Parathyroid adenoma (tissue), 2 donors: ENCODE data around the gene GRIK3.

Source experiments
- H2AFZ ChIP-seq: fragments of 300-600 bp; sonication (generic); one replicate; pipeline ENCODE4 v1.7.0; 2017; ENCODE audit warnings: antibody characterized with exemption, mild to moderate bottlenecking
- H3K27ac ChIP-seq: fragments of 300-600 bp; sonication (generic); one replicate; pipeline ENCODE4 v1.7.0; 2017
- H3K27me3 ChIP-seq: fragments of 300-600 bp; sonication (generic); one replicate; pipeline ENCODE4 v1.7.0; 2017; ENCODE audit warnings: low read length; ENCODE audit not compliant: control insufficient read depth, insufficient read depth
- H3K36me3 ChIP-seq: fragments of 300-600 bp; sonication (generic); one replicate; pipeline ENCODE4 v1.7.0; 2017; ENCODE audit warnings: low read length; ENCODE audit not compliant: control insufficient read depth, insufficient read depth
- H3K4me1 ChIP-seq: fragments of 300-600 bp; sonication (generic); one replicate; pipeline ENCODE4 v1.7.0; 2017; ENCODE audit warnings: control low read depth
- H3K4me2 ChIP-seq: fragments of 300-600 bp; sonication (generic); one replicate; pipeline ENCODE4 v1.7.0; 2017; ENCODE audit warnings: low read length
- H3K4me3 ChIP-seq: fragments of 300-600 bp; sonication (generic); one replicate; pipeline ENCODE4 v1.7.0; 2017; ENCODE audit warnings: low read depth, low read length
- H3K79me2 ChIP-seq: fragments of 300-600 bp; sonication (generic); one replicate; pipeline ENCODE4 v1.7.0; 2017; ENCODE audit warnings: control low read depth
- H3K9ac ChIP-seq: fragments of 300-600 bp; sonication (generic); one replicate; pipeline ENCODE4 v1.7.0; 2017; ENCODE audit warnings: mild to moderate bottlenecking
- H3K9me3 ChIP-seq: fragments of 300-600 bp; sonication (generic); one replicate; pipeline ENCODE4 v1.7.0; 2017; ENCODE audit warnings: low read length; ENCODE audit not compliant: control insufficient read depth
- CTCF ChIP-seq: fragments of 300-600 bp; sonication (generic); IDR thresholded peaks from one replicate; pipeline ENCODE4 v1.7.0; 2017; ENCODE audit warnings: antibody characterized with exemption, mild to moderate bottlenecking
- donor health status: primary hyperparathyroidism.

GRIK3 gene

GRCh38 chr1:36765785-36766300, 268.5 kb downstream of the GRIK3 start:
- Histone ChIP-seq H3K9me3 (no peaks in the 10 kb centered on the region), H3K9ac (no peak overlapping the region), H3K79me2 (no peaks in the 10 kb centered on the region), H3K27me3 (no peaks in the 10 kb centered on the region), H3K27ac (no peak overlapping the region), H3K4me1 (no peaks in the 10 kb centered on the region), H3K4me3 (no peak overlapping the region), H3K4me2 (no peak overlapping the region), H3K36me3 (no peaks in the 10 kb centered on the region), H2AFZ (no peak overlapping the region)
- TF ChIP-seq CTCF = no peak

GRCh38 chr1:36764798-36765197, 269.5 kb downstream of the GRIK3 start:
- H3K4me2 ChIP-seq = no peak overlapping the region
- no peaks in the 10 kb centered on the region for H3K4me1 ChIP-seq
- H3K4me3 ChIP-seq = no peak overlapping the region
- no peak overlapping the region for H3K27ac ChIP-seq
- TF ChIP-seq CTCF = no peak
- H3K9ac ChIP-seq = no peak overlapping the region
- H3K27me3 ChIP-seq = no peaks in the 10 kb centered on the region
- H2AFZ ChIP-seq = no peak overlapping the region
- no peaks in the 10 kb centered on the region for H3K36me3 ChIP-seq
- H3K79me2 ChIP-seq = no peaks in the 10 kb centered on the region
- H3K9me3 ChIP-seq = no peaks in the 10 kb centered on the region

- TF ChIP-seq CTCF = no peak
- Histone ChIP-seq H3K27ac (no peak overlapping the region), H3K36me3 (no peaks in the 10 kb centered on the region), H2AFZ (no peak overlapping the region), H3K79me2 (no peaks in the 10 kb centered on the region), H3K4me1 (no peaks in the 10 kb centered on the region), H3K9me3 (no peaks in the 10 kb centered on the region), H3K27me3 (no peaks in the 10 kb centered on the region), H3K9ac (no peak overlapping the region), H3K4me3 (no peak overlapping the region), H3K4me2 (no peak overlapping the region)
Observed at GRCh38 chr1:36763771-36764170, 270.5 kb downstream of the GRIK3 start.

- TF ChIP-seq CTCF = no peak
- H3K4me1 ChIP-seq = no peaks in the 10 kb centered on the region
- no peaks in the 10 kb centered on the region for H3K36me3 ChIP-seq
- no peaks in the 10 kb centered on the region for H3K79me2 ChIP-seq
- no peaks in the 10 kb centered on the region for H3K27me3 ChIP-seq
- no peak overlapping the region for H2AFZ ChIP-seq
- H3K9ac ChIP-seq = no peak overlapping the region
- no peak overlapping the region for H3K4me3 ChIP-seq
- no peaks in the 10 kb centered on the region for H3K9me3 ChIP-seq
- H3K27ac ChIP-seq = no peak overlapping the region
- H3K4me2 ChIP-seq = no peak overlapping the region
Observed at GRCh38 chr1:36762174-36762573, 272.1 kb downstream of the GRIK3 start.

GRCh38 chr1:36761113-36761512, 273.2 kb downstream of the GRIK3 start:
- no peaks in the 10 kb centered on the region for H3K36me3 ChIP-seq
- H3K4me2 ChIP-seq = no peak overlapping the region
- no peak overlapping the region for H3K9ac ChIP-seq
- no peaks in the 10 kb centered on the region for H3K27me3 ChIP-seq
- H3K9me3 ChIP-seq = no peaks in the 10 kb centered on the region
- H3K4me1 ChIP-seq = no peaks in the 10 kb centered on the region
- H3K79me2 ChIP-seq = no peaks in the 10 kb centered on the region
- H3K27ac ChIP-seq = no peak overlapping the region
- H2AFZ ChIP-seq = no peak overlapping the region
- H3K4me3 ChIP-seq = no peak overlapping the region
- no peak for TF ChIP-seq CTCF
